GM23338 (cell line): ENCODE results near the gene C6orf47. TPM values are rescaled to one million over a fixed set of nuclear protein-coding genes. Genes with fewer than 3 reads are reported as not detected.

Experiments used
- ATAC-seq: fragments of 200-7000 bp; cut with Tn5 transposase; 3 replicates; pipeline ENCODE4 v1.9.1; 2020
- DNase-seq: peaks from one replicate; pipeline ENCODE4 v3.0.0-alpha.2; 2015; ENCODE audit warnings: low spot score
- H2AFZ ChIP-seq: fragments of 200-600 bp; sonication (generic); 2 replicates; pipeline ENCODE4 v1.8.0; 2016; ENCODE audit warnings: antibody characterized with exemption, mild to moderate bottlenecking, moderate library complexity
- H3F3A ChIP-seq: fragments of 200-600 bp; sonication (generic); replicated peaks from 2 replicates; pipeline ENCODE4 v1.8.0; 2017; ENCODE audit warnings: antibody characterized with exemption, mixed run types, low read depth
- H3K27ac ChIP-seq: fragments of 200-600 bp; sonication (generic); 2 replicates; pipeline ENCODE4 v1.6.1; 2016; ENCODE audit warnings: low read depth
- H3K27me3 ChIP-seq: fragments of 200-600 bp; sonication (generic); 2 replicates; pipeline ENCODE4 v1.8.0; 2016; ENCODE audit warnings: mild to moderate bottlenecking, mixed run types, moderate library complexity; ENCODE audit not compliant: insufficient read depth
- H3K36me3 ChIP-seq: fragments of 200-600 bp; sonication (generic); 2 replicates; pipeline ENCODE4 v1.8.0; 2016; ENCODE audit warnings: mild to moderate bottlenecking; ENCODE audit not compliant: insufficient read depth
- H3K4me1 ChIP-seq: fragments of 200-600 bp; sonication (generic); 2 replicates; pipeline ENCODE4 v1.8.0; 2016; ENCODE audit warnings: mild to moderate bottlenecking, moderate library complexity; ENCODE audit not compliant: insufficient read depth
- H3K4me2 ChIP-seq: fragments of 200-600 bp; sonication (generic); 2 replicates; pipeline ENCODE4 v1.7.1; 2017; ENCODE audit warnings: mixed run types
- H3K4me3 ChIP-seq: fragments of 200-600 bp; sonication (generic); 2 replicates; pipeline ENCODE4 v1.6.1; 2016; ENCODE audit warnings: mixed run types
- H3K79me2 ChIP-seq: fragments of 200-600 bp; sonication (generic); replicated peaks from 2 replicates; pipeline ENCODE4 v1.8.0; 2017; ENCODE audit warnings: mild to moderate bottlenecking; ENCODE audit not compliant: insufficient read depth
- H3K9me2 ChIP-seq: fragments of 200-600 bp; sonication (generic); 2 replicates; pipeline ENCODE4 v1.8.0; 2017; ENCODE audit not compliant: insufficient read depth
- H4K20me1 ChIP-seq: fragments of 200-600 bp; sonication (generic); replicated peaks from 2 replicates; pipeline ENCODE4 v1.8.0; 2017; ENCODE audit warnings: mild to moderate bottlenecking; ENCODE audit not compliant: insufficient read depth
- H3K27ac Mint-ChIP-seq: 2 replicates; pipeline ENCODE4 v1.8.0; 2020; ENCODE audit warnings: inconsistent platforms, mild to moderate bottlenecking, moderate library complexity, mixed read lengths
- H3K27me3 Mint-ChIP-seq: 3 replicates; pipeline ENCODE4 v1.8.0; 2022; ENCODE audit warnings: low read depth, mild to moderate bottlenecking, moderate library complexity, mixed read lengths, inconsistent platforms; ENCODE audit not compliant: insufficient read depth, poor library complexity
- H3K36me3 Mint-ChIP-seq: 3 replicates; pipeline ENCODE4 v1.8.0; 2021; ENCODE audit warnings: low read depth, mild to moderate bottlenecking, inconsistent platforms, moderate library complexity, mixed read lengths
- H3K4me1 Mint-ChIP-seq: 3 replicates; pipeline ENCODE4 v1.8.0; 2020; ENCODE audit warnings: mild to moderate bottlenecking, inconsistent platforms, mixed read lengths
- H3K4me3 Mint-ChIP-seq: 3 replicates; pipeline ENCODE4 v1.8.0; 2021; ENCODE audit warnings: moderate library complexity, mild to moderate bottlenecking, inconsistent platforms, mixed read lengths
- H3K9me3 Mint-ChIP-seq: 3 replicates; pipeline ENCODE4 v1.8.0; 2020; ENCODE audit warnings: moderate library complexity, mild to moderate bottlenecking, inconsistent platforms, mixed read lengths
- CREB1 ChIP-seq: fragments of 250-450 bp; sonication (Bioruptor Pico); IDR thresholded peaks from 2 replicates; pipeline ENCODE4 v1.5.0; 2020; ENCODE audit warnings: low read depth, mild to moderate bottlenecking, moderate library complexity
- EZH2 ChIP-seq: fragments of 200-600 bp; sonication (generic); IDR thresholded peaks from one replicate; pipeline ENCODE4 v1.8.0; 2017; ENCODE audit warnings: antibody characterized with exemption, mild to moderate bottlenecking, low read depth; ENCODE audit not compliant: unreplicated experiment
- EZH2phosphoT487 ChIP-seq: fragments of 200-600 bp; sonication (generic); IDR thresholded peaks from one replicate; pipeline ENCODE4 v1.8.1; 2018; ENCODE audit warnings: antibody characterized with exemption; ENCODE audit not compliant: unreplicated experiment
- JUNB ChIP-seq: IDR thresholded peaks from one replicate; pipeline ENCODE4 v1.6.1; 2016; ENCODE audit warnings: antibody characterized with exemption; ENCODE audit not compliant: unreplicated experiment
- NANOG ChIP-seq: IDR thresholded peaks from 2 replicates; pipeline ENCODE4 v1.6.1; 2016; ENCODE audit warnings: antibody characterized with exemption, borderline replicate concordance
- POLR2AphosphoS5 ChIP-seq: IDR thresholded peaks from 2 replicates; pipeline ENCODE4 v1.6.1; 2016; ENCODE audit warnings: antibody characterized with exemption, low read depth
- STAT1 ChIP-seq: IDR thresholded peaks from one replicate; pipeline ENCODE4 v1.6.1; 2016; ENCODE audit warnings: antibody characterized with exemption; ENCODE audit not compliant: unreplicated experiment
- ZNF114 ChIP-seq: fragments of 250-450 bp; sonication (Bioruptor Pico); IDR thresholded peaks from 2 replicates; pipeline ENCODE4 v1.5.0; 2020; ENCODE audit warnings: mild to moderate bottlenecking, moderate library complexity
- ZNF331 ChIP-seq: fragments of 250-450 bp; sonication (Bioruptor Pico); IDR thresholded peaks from 2 replicates; pipeline ENCODE4 v1.5.0; 2020; ENCODE audit warnings: low read depth, mild to moderate bottlenecking, moderate library complexity
- polyA plus RNA-seq: library from polyadenylated mRNA; unstranded; fragments of >200 nt; fragmentation: Nextera tagmentation; extraction: Ambion mirVana; gene quantifications from 2 replicates; pipeline ENCODE4 v1.2.1, GENCODE V29; 2016
- total RNA-seq: library from RNA; depleted of rRNA; stranded (reverse); fragments of >200 nt; shearing (Covaris generic); gene quantifications from 2 replicates; pipeline ENCODE4 v1.2.3, GENCODE V29; 2014
- TF ChIP-seq, protein P1 (sequence below): IDR thresholded peaks from 2 replicates; pipeline ENCODE4 v1.6.1; 2016; ENCODE audit warnings: antibody characterized with exemption
- TF ChIP-seq, protein P2 (sequence below): IDR thresholded peaks from one replicate; pipeline ENCODE4 v1.6.1; 2018; ENCODE audit warnings: antibody characterized with exemption; ENCODE audit not compliant: unreplicated experiment
- TF ChIP-seq, protein P3 (sequence below): fragments of 250-450 bp; sonication (Bioruptor Pico); IDR thresholded peaks from 2 replicates; pipeline ENCODE4 v1.5.0; 2020; ENCODE audit warnings: mild to moderate bottlenecking, moderate library complexity
- TF ChIP-seq, protein P4 (sequence below), 2 experiments: fragments of 200-600 bp in 1 of 2; sonication (generic) in 1 of 2; conservative IDR thresholded peaks; 2 replicates each; pipeline versions ENCODE4 v1.5.1 to v1.6.1; 2016 to 2017; ENCODE audit warnings: antibody characterized with exemption in 2 of 2, low read depth in 2 of 2, mild to moderate bottlenecking in 2 of 2, moderate library complexity in 1 of 2

The C6orf47 gene
- total and polyA plus RNA-seq, 2 experiments from 2014 or later: 9.4 to 12.8 TPM

DNA sequence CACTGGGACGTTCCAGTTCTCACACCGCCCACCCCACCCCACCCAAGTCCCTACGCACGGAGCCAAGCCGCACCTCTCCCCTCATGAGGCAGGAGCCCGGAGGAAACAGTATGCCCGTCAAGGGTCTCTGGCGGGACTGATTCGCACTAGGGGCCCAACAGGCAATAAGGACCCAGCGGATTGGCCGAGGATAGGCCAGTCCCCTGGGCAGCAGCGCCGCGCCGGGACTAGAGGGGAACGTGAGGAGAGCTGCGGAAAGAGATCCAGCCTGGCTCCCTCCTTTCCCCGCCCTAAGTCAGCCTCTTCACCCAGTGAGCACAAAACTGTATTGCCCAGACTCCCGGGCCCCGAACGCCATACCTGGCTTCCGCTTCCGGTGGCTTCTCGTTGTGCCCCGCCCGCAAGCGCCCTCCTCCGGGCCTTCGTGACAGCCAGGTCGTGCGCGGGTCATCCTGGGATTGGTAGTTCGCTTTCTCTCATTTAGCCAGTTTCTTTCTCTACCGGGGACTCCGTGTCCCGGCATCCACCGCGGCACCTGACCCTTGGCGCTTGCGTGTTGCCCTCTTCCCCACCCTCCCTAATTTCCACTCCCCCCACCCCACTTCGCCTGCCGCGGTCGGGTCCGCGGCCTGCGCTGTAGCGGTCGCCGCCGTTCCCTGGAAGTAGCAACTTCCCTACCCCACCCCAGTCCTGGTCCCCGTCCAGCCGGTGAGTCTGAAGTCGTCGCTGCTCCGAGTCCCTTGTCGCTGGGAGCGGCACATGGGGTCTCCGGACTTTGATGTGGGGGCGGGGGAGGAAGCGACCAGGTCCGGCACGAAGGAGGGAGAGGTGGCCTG lies 5.1 kb upstream of the C6orf47 start, which contains the start of gene CSNK2B:
TSS of gene CSNK2B (plus strand) at position 580 of the 836 bp plus-strand sequence. CDS start 752 bp downstream, outside the sequence.
- H3K79me2 ChIP-seq: peaks cover 46% of the 10 kb centered on the region
- DNase-seq: peak; percentile 100
- peak within 1 kb of the TSS; percentile 93 for H3K4me3 Mint-ChIP-seq
- peaks cover 22% of the 10 kb centered on the region for H3K4me1 ChIP-seq
- peaks cover 41% of the 10 kb centered on the region for H3K36me3 ChIP-seq
- peak within 1 kb of the TSS; percentile 98 for H3K4me2 ChIP-seq
- peaks cover 18% of the 10 kb centered on the region; the same call in 1 of the 2 replicates for H3F3A ChIP-seq
- TF ChIP-seq, protein P1, sequence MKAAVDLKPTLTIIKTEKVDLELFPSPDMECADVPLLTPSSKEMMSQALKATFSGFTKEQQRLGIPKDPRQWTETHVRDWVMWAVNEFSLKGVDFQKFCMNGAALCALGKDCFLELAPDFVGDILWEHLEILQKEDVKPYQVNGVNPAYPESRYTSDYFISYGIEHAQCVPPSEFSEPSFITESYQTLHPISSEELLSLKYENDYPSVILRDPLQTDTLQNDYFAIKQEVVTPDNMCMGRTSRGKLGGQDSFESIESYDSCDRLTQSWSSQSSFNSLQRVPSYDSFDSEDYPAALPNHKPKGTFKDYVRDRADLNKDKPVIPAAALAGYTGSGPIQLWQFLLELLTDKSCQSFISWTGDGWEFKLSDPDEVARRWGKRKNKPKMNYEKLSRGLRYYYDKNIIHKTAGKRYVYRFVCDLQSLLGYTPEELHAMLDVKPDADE: peak; percentile 91
- TF ChIP-seq EZH2: no peak
- TF ChIP-seq NANOG: no peak
- TF ChIP-seq, protein P2, sequence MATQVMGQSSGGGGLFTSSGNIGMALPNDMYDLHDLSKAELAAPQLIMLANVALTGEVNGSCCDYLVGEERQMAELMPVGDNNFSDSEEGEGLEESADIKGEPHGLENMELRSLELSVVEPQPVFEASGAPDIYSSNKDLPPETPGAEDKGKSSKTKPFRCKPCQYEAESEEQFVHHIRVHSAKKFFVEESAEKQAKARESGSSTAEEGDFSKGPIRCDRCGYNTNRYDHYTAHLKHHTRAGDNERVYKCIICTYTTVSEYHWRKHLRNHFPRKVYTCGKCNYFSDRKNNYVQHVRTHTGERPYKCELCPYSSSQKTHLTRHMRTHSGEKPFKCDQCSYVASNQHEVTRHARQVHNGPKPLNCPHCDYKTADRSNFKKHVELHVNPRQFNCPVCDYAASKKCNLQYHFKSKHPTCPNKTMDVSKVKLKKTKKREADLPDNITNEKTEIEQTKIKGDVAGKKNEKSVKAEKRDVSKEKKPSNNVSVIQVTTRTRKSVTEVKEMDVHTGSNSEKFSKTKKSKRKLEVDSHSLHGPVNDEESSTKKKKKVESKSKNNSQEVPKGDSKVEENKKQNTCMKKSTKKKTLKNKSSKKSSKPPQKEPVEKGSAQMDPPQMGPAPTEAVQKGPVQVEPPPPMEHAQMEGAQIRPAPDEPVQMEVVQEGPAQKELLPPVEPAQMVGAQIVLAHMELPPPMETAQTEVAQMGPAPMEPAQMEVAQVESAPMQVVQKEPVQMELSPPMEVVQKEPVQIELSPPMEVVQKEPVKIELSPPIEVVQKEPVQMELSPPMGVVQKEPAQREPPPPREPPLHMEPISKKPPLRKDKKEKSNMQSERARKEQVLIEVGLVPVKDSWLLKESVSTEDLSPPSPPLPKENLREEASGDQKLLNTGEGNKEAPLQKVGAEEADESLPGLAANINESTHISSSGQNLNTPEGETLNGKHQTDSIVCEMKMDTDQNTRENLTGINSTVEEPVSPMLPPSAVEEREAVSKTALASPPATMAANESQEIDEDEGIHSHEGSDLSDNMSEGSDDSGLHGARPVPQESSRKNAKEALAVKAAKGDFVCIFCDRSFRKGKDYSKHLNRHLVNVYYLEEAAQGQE: no peak
- peak; percentile 80 for TF ChIP-seq CREB1 (CRISPR knock-in tag)
- TF ChIP-seq STAT1: no peak
- TF ChIP-seq EZH2phosphoT487: no peak
- no peak for TF ChIP-seq ZNF331 (CRISPR knock-in tag)
- TF ChIP-seq, protein P3, sequence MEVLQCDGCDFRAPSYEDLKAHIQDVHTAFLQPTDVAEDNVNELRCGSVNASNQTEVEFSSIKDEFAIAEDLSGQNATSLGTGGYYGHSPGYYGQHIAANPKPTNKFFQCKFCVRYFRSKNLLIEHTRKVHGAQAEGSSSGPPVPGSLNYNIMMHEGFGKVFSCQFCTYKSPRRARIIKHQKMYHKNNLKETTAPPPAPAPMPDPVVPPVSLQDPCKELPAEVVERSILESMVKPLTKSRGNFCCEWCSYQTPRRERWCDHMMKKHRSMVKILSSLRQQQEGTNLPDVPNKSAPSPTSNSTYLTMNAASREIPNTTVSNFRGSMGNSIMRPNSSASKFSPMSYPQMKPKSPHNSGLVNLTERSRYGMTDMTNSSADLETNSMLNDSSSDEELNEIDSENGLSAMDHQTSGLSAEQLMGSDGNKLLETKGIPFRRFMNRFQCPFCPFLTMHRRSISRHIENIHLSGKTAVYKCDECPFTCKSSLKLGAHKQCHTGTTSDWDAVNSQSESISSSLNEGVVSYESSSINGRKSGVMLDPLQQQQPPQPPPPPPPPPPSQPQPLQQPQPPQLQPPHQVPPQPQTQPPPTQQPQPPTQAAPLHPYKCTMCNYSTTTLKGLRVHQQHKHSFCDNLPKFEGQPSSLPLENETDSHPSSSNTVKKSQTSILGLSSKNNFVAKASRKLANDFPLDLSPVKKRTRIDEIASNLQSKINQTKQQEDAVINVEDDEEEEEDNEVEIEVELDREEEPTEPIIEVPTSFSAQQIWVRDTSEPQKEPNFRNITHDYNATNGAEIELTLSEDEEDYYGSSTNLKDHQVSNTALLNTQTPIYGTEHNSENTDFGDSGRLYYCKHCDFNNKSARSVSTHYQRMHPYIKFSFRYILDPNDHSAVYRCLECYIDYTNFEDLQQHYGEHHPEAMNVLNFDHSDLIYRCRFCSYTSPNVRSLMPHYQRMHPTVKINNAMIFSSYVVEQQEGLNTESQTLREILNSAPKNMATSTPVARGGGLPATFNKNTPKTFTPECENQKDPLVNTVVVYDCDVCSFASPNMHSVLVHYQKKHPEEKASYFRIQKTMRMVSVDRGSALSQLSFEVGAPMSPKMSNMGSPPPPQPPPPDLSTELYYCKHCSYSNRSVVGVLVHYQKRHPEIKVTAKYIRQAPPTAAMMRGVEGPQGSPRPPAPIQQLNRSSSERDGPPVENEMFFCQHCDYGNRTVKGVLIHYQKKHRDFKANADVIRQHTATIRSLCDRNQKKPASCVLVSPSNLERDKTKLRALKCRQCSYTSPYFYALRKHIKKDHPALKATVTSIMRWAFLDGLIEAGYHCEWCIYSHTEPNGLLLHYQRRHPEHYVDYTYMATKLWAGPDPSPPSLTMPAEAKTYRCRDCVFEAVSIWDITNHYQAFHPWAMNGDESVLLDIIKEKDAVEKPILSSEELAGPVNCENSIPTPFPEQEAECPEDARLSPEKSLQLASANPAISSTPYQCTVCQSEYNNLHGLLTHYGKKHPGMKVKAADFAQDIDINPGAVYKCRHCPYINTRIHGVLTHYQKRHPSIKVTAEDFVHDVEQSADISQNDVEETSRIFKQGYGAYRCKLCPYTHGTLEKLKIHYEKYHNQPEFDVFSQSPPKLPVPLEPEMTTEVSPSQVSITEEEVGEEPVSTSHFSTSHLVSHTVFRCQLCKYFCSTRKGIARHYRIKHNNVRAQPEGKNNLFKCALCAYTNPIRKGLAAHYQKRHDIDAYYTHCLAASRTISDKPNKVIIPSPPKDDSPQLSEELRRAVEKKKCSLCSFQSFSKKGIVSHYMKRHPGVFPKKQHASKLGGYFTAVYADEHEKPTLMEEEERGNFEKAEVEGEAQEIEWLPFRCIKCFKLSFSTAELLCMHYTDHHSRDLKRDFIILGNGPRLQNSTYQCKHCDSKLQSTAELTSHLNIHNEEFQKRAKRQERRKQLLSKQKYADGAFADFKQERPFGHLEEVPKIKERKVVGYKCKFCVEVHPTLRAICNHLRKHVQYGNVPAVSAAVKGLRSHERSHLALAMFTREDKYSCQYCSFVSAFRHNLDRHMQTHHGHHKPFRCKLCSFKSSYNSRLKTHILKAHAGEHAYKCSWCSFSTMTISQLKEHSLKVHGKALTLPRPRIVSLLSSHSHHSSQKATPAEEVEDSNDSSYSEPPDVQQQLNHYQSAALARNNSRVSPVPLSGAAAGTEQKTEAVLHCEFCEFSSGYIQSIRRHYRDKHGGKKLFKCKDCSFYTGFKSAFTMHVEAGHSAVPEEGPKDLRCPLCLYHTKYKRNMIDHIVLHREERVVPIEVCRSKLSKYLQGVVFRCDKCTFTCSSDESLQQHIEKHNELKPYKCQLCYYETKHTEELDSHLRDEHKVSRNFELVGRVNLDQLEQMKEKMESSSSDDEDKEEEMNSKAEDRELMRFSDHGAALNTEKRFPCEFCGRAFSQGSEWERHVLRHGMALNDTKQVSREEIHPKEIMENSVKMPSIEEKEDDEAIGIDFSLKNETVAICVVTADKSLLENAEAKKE (CRISPR knock-in tag): no peak
- TF ChIP-seq POLR2AphosphoS5: peak; percentile 63
- TF ChIP-seq JUNB: no peak
- no peak for TF ChIP-seq ZNF114
- TF ChIP-seq, protein P4, sequence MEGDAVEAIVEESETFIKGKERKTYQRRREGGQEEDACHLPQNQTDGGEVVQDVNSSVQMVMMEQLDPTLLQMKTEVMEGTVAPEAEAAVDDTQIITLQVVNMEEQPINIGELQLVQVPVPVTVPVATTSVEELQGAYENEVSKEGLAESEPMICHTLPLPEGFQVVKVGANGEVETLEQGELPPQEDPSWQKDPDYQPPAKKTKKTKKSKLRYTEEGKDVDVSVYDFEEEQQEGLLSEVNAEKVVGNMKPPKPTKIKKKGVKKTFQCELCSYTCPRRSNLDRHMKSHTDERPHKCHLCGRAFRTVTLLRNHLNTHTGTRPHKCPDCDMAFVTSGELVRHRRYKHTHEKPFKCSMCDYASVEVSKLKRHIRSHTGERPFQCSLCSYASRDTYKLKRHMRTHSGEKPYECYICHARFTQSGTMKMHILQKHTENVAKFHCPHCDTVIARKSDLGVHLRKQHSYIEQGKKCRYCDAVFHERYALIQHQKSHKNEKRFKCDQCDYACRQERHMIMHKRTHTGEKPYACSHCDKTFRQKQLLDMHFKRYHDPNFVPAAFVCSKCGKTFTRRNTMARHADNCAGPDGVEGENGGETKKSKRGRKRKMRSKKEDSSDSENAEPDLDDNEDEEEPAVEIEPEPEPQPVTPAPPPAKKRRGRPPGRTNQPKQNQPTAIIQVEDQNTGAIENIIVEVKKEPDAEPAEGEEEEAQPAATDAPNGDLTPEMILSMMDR (conservative IDR thresholded peaks at IDR 0.05; ENCODE audit: low read depth in 2 of 2): no peak
- H4K20me1 ChIP-seq: peaks cover 12% of the 10 kb centered on the region
- peaks cover 14% of the 10 kb centered on the region for H3K27me3 Mint-ChIP-seq
- no peaks in the 10 kb centered on the region for H3K9me2 ChIP-seq
- H3K36me3 Mint-ChIP-seq: peaks cover 85% of the 10 kb centered on the region
- peak; percentile 86 for ATAC-seq
- peak within 1 kb of the TSS; percentile 98 for H3K27ac Mint-ChIP-seq
- peak within 1 kb of the TSS; percentile 1; the same call in 1 of the 2 replicates for H2AFZ ChIP-seq
- H3K27ac ChIP-seq: peak within 1 kb of the TSS; percentile 94
- peaks cover 34% of the 10 kb centered on the region for H3K4me1 Mint-ChIP-seq
- H3K27me3 ChIP-seq: no peaks in the 10 kb centered on the region
- H3K4me3 ChIP-seq: peak within 1 kb of the TSS; percentile 97
- no peaks in the 10 kb centered on the region; the same call in 2 of the 3 replicates for H3K9me3 Mint-ChIP-seq
